NCI-H1092 treated with DMSO at 0.1 percent for 48 hours (cell line): ENCODE data around the gene IFNG.

Experiments used
- DNase-seq: peaks from one replicate; lab custom pipeline; 2025; lab: John Stamatoyannopoulos, UW

IFNG gene

DNA sequence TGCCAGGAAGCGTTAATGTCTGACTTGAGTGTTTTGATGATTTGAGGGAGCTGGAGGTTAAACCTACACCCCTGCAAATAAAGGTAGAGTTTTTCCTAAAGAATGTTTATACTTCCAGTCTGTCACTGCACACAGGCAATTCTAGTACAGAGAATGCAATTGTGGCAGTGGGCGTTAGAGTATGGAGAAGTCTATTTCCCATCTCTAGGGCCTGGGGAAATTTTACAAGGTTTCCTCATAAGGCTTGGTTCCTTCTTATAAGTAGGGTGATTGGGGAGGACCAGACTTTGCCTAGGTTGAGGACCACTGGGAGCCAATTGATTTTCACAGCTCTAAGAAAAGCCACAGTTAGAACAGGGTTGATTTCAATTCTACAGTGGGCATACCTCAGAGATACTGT lies 44.3 kb downstream of the IFNG start:
- no peak for DNase-seq

DNA sequence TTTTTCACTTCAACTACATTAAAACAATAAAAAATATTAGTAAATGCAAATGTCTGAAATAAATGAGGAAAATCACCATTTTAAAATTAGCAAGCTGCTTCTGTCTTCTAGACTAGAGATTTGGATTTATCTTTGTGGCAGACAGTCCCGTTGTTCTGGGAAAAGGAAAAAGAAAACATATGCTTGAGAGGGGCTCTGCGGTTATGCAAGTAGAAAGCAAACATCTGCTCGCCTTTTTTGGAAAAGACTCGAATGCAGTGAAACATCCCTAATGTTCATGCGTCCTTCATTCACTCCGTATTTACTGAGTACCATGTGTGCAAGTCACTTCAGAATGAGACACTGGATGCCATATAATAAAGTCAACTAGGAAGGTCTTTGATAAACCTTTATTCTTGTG lies 44.9 kb downstream of the IFNG start:
- no peak for DNase-seq

DNA sequence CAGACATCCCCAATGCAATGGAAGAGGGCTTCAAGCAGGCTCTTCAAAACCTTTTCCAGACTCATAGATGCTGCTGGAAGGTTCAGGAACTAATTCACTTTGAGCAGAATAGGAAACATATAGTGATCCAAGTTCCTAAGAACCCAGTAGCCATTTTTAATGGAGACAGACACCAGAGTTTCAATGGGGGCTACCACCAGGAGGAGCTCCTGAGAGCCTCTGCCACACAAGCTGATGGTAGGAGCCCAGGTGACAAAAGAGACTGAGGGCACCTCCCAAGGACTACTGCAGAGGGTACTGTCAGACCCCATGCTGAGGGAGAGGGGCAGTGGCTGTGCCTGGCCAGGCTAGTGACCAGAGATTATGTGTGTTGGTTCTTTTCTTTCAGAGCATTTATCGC lies 45.9 kb downstream of the IFNG start:
- DNase-seq, result no peak

DNA sequence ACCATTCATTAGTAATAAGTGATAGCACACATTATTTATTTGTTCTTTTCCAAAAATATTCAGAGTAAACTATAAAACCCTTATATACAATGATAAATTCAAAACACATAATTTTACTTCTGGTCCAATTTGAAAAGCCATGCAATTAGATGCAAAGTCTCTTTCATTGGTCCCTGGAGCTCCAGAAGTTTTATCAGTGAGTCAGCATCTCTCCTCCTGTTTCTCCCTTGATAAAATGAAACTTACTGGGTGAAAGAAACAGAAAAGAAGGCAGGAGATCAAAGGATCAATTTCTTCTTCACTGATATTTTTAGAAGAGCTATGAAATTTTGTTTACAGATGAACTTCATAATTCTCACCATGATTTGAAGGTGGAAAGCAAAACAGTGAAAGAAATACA lies 47.5 kb downstream of the IFNG start:
- DNase-seq, result no peak

DNA sequence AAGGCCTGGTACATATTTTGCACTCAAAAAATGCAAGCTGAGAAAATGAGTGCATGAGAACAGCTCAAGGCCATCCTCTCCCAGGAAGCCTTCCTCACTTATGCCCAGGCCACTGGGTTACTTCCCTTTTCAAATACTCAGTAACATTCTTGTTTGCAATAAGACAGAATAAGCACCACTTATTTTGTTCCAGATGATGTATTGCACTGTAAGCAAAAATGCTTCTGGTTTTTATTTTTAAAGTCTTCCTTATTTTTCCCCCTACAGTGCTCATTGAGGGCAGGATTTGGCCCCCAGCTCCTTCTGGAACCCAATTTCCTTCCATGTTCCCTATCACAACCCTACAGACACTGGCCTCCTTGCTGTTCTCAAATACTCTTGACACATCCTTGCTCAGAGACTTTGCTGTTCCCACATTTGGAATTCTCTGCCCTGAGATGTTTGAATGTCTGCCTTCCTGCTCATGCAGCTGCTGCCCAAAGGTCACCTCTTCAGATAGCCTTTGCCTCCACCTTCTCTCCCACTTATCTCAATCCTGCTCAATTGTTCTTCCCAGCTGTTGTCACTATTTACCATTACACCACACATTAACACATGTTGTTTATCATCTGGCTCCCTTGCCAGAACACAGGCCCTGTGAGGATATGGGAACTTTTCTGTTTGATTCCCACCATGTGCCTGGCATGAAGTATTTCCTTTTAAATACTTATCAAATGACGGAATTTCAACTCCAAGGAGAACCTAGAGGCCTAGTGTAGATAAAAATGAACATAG lies 49.9 kb downstream of the IFNG start:
- DNase-seq, result no peak

DNA sequence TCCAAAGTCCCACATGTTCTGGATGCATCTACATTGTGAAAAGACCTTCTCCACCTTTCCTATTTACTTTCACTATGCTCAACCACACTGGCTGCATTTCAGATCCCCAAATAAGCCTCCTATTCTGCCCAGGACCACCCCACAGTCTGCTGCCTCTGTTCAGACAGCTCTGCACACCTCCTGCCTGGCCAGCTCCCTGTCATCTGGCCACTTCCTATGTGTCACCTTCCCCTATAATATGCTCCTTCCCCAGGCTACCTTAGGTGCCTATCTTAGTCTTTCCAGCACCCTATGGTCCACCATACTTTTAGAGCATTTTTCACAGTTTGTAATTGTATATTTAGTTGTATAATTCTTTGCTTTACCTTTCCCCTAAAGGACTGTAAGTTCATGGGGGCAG lies 50.5 kb downstream of the IFNG start:
- DNase-seq, result no peak

DNA sequence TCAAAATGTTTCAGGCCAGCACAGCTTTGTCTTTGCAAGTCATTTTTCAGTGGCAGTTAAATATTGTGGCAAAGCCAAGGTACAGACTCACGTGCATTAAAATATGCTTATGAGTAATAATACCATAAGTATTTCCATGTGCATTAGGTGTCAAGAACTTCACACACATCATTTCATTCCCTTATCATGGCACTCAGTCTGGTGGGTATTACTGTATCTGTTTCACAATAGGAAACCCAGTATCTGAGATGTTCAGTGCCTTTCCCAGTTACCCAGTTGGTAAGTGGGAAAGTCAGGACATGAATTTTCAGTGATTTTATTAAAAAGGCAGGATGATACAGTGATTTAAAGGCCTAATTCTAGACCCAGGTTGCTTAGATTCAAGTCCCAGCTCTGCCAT lies 52.9 kb downstream of the IFNG start:
- DNase-seq, result no peak

DNA sequence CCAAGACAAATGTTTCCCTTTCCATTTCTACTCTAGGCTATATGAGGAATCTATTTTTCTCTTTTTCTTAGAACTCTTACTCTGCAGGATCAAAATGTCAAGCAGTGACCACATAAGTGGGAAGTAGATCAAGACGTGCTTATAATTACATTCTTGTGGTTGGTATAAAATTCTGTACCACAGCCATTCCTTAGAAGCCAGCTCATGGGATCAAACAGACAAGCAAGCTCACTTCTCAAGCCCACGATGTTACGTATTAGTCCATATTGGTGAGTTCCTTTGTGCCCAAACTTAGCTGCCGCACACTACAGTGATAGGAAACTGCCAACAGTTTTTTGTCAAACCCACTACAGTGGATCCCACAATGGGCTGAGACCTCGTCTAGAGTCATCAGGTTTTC lies 53.4 kb downstream of the IFNG start:
- DNase-seq, result no peak
